ENCODE results near the gene UQCRHL. TPM values are rescaled to one million over a fixed set of nuclear protein-coding genes. Genes with fewer than 3 reads are reported as not detected.

The UQCRHL gene
- total RNA-seq, 1 donor from 2014 or later, result 3.5 TPM

GRCh38 chr1:15767941-15768340 lies 39.5 kb downstream of the UQCRHL start:
- H3K4me1 Mint-ChIP-seq, result no peaks in the 10 kb centered on the region
- H3K27ac Mint-ChIP-seq, result no peak overlapping the region
- H3K36me3 Mint-ChIP-seq, result peaks cover 40% of the 10 kb centered on the region
- TF ChIP-seq, protein P1, sequence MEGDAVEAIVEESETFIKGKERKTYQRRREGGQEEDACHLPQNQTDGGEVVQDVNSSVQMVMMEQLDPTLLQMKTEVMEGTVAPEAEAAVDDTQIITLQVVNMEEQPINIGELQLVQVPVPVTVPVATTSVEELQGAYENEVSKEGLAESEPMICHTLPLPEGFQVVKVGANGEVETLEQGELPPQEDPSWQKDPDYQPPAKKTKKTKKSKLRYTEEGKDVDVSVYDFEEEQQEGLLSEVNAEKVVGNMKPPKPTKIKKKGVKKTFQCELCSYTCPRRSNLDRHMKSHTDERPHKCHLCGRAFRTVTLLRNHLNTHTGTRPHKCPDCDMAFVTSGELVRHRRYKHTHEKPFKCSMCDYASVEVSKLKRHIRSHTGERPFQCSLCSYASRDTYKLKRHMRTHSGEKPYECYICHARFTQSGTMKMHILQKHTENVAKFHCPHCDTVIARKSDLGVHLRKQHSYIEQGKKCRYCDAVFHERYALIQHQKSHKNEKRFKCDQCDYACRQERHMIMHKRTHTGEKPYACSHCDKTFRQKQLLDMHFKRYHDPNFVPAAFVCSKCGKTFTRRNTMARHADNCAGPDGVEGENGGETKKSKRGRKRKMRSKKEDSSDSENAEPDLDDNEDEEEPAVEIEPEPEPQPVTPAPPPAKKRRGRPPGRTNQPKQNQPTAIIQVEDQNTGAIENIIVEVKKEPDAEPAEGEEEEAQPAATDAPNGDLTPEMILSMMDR (IDR thresholded peaks at IDR 0.05; ENCODE audit: unreplicated experiment), result no peak
- H3K9me3 Mint-ChIP-seq, result no peaks in the 10 kb centered on the region
- no peaks in the 10 kb centered on the region for H3K27me3 Mint-ChIP-seq (ENCODE audit: low read depth)
- no peak for DNase-seq (ENCODE audit: low spot score in 2 of 2, unreplicated experiment in 2 of 2)
- H3K4me3 Mint-ChIP-seq, result no peak overlapping the region

DNA sequence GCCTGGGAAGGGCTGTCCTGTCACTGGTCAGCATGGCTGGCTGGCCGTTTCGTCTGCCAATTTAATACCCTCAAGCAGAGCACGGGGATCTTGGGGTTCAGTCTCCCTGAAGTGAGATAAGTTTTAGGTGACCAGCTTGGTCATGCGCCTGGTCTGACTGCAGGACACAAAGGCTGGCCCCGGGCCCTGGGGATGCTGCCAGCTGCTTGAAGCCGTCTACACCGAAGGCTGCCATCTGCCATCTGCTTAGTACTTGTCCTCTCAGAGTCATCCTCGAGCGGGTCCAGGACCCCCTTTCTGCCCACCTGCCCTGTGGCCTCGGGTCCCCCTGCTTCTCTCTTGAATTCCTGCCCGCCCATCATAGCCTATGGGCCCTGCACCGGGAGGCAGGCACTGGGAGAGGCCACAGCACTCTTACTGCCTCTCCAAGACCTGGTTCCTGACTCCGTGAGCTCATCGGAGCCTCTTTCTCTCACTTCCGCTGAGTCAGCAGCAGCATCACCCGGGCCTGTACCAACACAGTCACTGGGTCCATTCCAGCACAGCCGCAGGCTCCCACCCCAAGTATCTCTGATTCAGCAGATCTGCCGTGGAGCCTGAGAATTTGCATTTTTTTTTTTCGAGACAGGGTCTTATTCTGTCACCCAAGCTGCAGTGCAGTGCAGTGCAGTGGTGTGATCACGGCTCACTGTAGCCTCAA lies 41.8 kb downstream of the UQCRHL start:
- Mint-ChIP-seq H3K9me3 (no peaks in the 10 kb centered on the region), H3K4me3 (no peak overlapping the region)
- no peak for DNase-seq (ENCODE audit: low spot score in 2 of 2, unreplicated experiment in 2 of 2)

DNA sequence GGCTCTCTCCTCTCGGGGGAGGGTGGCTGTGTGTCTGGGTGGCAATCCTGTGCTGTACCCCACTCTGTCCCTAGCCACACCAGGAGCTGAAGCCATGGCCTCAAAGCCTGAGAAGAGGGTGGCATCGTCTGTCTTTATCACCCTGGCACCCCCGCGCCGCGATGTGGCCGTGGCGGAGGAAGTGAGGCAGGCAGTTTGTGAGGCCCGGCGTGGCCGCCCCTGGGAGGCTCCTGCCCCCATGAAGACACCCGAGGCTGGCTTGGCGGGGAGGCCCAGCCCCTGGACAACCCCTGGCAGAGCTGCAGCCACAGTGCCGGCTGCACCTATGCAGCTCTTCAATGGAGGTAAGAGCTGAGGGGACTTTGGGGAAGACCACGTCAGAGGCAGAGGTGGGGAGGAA lies 42.6 kb downstream of the UQCRHL start:
- TF ChIP-seq, protein P1 (IDR thresholded peaks at IDR 0.05; ENCODE audit: unreplicated experiment), result no peak
- Mint-ChIP-seq H3K4me3 (no peak overlapping the region), H3K9me3 (no peaks in the 10 kb centered on the region), H3K27me3 (ENCODE audit: low read depth) (no peaks in the 10 kb centered on the region), H3K4me1 (peaks cover 20% of the 10 kb centered on the region), H3K36me3 (peaks cover 26% of the 10 kb centered on the region), H3K27ac (no peak overlapping the region)
- no peak for DNase-seq (ENCODE audit: low spot score in 2 of 2, unreplicated experiment in 2 of 2)

More for the DNA sequence above, 41.8 kb downstream of the UQCRHL start:
- peaks cover 18% of the 10 kb centered on the region for H3K4me1 Mint-ChIP-seq
- peak overlapping the region; percentile 12 for H3K27ac Mint-ChIP-seq
- TF ChIP-seq, protein P1 (IDR thresholded peaks at IDR 0.05; ENCODE audit: unreplicated experiment), result no peak
- H3K36me3 Mint-ChIP-seq, result peaks cover 28% of the 10 kb centered on the region
- H3K27me3 Mint-ChIP-seq (ENCODE audit: low read depth), result no peaks in the 10 kb centered on the region

GRCh38 chr1:15764269-15764764 lies 43.1 kb downstream of the UQCRHL start:
- Mint-ChIP-seq H3K27ac (peak overlapping the region; percentile 64), H3K27me3 (ENCODE audit: low read depth) (no peaks in the 10 kb centered on the region), H3K4me3 (no peak overlapping the region), H3K4me1 (peaks cover 23% of the 10 kb centered on the region), H3K36me3 (peaks cover 26% of the 10 kb centered on the region), H3K9me3 (no peaks in the 10 kb centered on the region)
- TF ChIP-seq, protein P1 (IDR thresholded peaks at IDR 0.05; ENCODE audit: unreplicated experiment), result no peak
- DNase-seq (ENCODE audit: low spot score in 2 of 2, unreplicated experiment in 2 of 2), result no peak

DNA sequence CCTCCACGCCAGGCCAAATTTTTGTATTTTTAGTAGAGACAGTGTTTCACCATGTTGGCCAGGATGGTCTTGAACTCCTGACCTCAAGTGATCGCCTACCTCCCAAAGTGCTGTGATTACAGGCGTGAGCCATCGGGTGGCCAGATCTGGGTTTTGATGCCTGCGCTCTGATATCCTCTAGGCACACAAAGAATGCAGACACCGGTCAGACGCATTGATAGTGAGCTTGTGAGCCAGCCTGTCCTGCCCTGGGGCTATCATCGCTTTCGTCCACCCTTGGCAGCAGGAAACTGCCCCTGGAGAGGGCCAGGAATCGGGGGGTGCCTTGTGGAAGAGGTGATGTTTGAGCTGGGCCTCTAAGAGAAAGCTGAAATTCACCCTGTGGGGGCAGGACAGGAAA lies 44.9 kb downstream of the UQCRHL start:
- H3K36me3 Mint-ChIP-seq, result peaks cover 21% of the 10 kb centered on the region
- H3K9me3 Mint-ChIP-seq, result no peaks in the 10 kb centered on the region
- no peak overlapping the region for H3K27ac Mint-ChIP-seq
- no peak overlapping the region for H3K4me3 Mint-ChIP-seq
- TF ChIP-seq, protein P1 (IDR thresholded peaks at IDR 0.05; ENCODE audit: unreplicated experiment), result no peak
- H3K4me1 Mint-ChIP-seq, result peaks cover 27% of the 10 kb centered on the region
- no peaks in the 10 kb centered on the region for H3K27me3 Mint-ChIP-seq (ENCODE audit: low read depth)
- DNase-seq (ENCODE audit: low spot score in 2 of 2, unreplicated experiment in 2 of 2), result no peak
